Measurements from ENCODE around the gene XPO1.

DNA sequence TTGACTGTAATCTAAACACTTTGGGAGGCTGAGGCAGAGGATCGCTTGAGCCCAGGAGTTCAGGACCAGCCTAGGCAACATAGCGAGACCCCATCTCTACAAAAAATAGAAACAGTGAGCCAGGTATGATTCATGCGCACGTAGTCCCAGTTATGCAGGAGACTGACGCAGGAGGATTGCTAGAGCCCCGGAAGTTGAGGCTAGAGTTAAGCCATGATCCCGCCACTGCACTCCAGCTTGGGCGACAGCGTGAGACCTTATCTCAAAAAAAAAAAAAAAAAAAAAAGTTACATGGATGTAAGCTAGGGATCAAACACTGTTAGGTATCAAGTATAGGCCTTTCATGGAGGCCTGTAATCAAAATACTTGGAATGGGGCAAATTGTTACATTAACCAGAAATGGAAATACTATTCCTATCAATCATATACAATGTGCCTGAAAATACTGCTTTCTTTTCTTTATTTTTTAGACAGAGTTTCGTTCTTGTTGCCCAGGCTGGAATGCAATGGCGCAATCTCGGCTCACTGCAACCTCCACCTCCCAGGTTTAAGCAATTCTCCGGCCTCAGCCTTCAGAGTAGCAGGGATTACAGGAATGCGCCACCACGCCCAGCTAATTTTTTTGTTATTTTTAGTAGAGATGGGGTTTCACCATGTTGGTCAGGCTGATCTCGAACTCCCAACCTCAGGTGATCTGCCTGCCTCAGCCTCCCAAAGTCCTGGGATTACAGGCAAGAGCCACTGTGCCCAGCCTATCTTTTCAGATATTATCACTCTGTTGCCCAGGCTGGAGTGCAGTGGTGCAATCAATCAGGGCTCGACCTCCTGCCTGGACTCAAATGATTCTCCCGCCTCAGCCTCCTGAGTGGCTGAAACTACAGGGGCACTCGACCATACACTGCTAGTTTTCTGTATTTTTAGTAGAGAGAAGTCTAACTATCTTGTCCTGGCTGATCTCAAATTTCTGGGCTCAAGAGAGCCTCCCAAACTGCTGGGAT is 27.2 kb downstream of the XPO1 start:
- TF ChIP-seq EP300 (conservative IDR thresholded peaks at IDR 0.05; ENCODE audit: poor library complexity, severe bottlenecking) (no peak), CTCF (IDR thresholded peaks at IDR 0.05; ENCODE audit: poor library complexity, severe bottlenecking) (no peak), POLR2AphosphoS5 (IDR thresholded peaks at IDR 0.05) (no peak), EZH2 (IDR thresholded peaks at IDR 0.05; ENCODE audit: borderline replicate concordance, insufficient read depth, low read length, poor library complexity, severe bottlenecking) (no peak), TAF1 (IDR thresholded peaks at IDR 0.05; ENCODE audit: low read depth) (no peak), REST (IDR thresholded peaks at IDR 0.05; ENCODE audit: borderline replicate concordance) (no peak), RAD21 (conservative IDR thresholded peaks at IDR 0.05) (no peak), SMC3 (conservative IDR thresholded peaks at IDR 0.05; ENCODE audit: poor library complexity) (no peak), MXI1 (conservative IDR thresholded peaks at IDR 0.05; ENCODE audit: poor library complexity, severe bottlenecking) (no peak)

All from neural cell (in vitro differentiated cells).